Stimulated activated CD4-positive, alpha-beta T cell treated with anti-CD3 and anti-CD28 coated beads, Interleukin-1b, Interleukin-23, amount 100 ng/mL, for 4 hours (primary cell): ENCODE results near the gene CCL3.
"Not testable (repeated sequence)": the region's sequence is repeated elsewhere in the genome, so short reads cannot be mapped to it uniquely, and the experiment has no call there.

Source experiments
- DNase-seq, 2 donors: peaks; one replicate each; pipeline ENCODE4 v3.0.0-alpha.2; 2020; ENCODE audit warnings: low read depth in 2 of 2

The CCL3 gene

DNA sequence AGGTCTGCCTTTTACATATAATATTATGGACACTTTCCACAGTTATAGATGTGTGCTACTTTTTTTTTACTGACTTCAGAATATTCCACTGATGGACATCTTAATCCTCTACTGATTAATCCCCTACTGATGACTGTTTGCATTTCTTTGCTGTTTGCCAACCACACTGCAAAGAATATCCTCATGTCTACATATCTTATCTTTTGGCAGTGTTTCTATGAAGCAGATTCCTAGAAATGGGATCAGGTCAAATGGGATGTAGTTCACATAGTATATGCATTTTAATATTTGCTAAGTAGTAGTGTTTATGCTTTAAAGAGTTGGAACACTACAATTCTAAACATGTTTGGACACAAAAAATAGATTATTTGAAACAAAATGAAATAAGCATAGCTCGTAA, 3.2 kb downstream of the CCL3 start:
- DNase-seq: no peak

DNA sequence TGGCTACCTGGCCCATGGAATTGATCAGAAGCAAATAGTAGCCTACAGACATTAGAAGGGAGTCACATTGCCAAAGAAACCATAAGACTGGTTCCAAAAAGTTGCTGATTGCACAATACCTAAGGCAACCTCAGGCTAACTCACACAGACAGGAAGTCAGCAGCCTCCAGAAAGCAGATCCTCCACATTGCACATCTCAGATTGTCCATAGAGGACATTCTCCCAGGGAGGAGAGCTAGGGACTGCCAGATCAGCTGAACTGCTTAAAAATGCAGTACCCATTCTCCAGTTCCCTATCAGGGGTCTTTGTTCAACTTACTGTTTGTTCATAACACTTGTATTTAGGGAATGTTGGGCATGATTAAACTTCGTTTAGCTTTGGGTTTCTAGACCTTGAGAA, 4.2 kb downstream of the CCL3 start:
- DNase-seq: no peak

GRCh38 chr17:36083691-36084090, 6.3 kb downstream of the CCL3 start:
- not testable (repeated sequence) for DNase-seq

GRCh38 chr17:36082482-36083120, 7.3 kb downstream of the CCL3 start:
- not testable (repeated sequence) for DNase-seq

DNA sequence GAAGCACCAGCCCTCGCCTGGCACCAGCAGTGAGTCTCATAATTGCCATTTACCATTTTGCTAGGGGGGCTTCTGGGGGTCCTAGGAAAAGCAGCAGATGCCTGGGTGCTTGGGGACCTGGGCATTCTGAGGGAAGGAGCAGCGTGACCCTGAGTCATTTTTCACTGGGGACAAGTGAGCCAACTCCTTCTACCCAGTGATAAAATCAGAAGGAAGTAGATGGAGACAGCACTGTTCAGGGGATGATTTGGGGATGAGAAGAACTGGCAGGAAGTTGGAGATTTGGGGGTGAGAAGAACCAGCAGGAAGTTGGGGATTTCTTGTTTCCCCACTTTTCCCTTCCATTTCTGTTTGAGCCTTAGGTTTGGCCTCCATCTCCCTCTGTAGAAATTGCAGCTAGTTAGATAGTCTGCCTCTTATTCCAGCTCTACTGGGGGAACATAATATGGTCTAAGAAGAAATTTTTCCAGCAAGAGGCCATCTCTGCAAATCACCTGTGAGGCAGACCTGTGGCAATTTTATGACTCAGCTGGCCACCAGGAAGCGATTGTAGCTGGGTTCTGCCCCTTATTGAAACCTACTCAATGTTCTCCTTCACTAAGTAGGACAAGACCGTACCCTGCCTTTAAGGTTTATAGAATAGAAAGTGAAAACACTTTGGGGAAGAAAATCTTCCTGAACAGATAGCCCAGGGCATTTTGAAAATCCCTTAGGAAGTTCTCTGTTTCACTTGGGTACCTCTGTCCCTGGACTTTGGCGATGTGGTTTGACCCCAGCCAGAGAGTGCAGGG, 8.1 kb downstream of the CCL3 start:
- not testable (repeated sequence) for DNase-seq

DNA sequence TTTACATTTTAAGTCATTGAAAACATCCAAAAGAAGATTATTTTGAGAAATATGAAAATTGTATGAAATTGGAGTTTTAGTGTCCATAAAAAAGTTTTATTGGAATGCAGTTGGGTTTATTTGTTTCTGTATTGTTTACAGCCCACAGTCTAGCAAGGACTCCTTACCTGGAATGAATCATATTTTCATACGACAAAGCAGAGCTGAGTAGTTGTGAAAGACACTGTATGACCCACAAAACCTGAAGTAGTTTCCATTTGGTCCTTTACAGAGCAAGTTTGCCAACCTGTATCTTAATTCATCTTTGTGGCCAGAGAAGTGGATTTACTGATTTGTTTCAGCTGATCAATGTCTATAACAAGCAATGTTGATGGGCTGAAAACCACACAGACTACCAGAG, 15.6 kb downstream of the CCL3 start:
- DNase-seq: no peak

DNA sequence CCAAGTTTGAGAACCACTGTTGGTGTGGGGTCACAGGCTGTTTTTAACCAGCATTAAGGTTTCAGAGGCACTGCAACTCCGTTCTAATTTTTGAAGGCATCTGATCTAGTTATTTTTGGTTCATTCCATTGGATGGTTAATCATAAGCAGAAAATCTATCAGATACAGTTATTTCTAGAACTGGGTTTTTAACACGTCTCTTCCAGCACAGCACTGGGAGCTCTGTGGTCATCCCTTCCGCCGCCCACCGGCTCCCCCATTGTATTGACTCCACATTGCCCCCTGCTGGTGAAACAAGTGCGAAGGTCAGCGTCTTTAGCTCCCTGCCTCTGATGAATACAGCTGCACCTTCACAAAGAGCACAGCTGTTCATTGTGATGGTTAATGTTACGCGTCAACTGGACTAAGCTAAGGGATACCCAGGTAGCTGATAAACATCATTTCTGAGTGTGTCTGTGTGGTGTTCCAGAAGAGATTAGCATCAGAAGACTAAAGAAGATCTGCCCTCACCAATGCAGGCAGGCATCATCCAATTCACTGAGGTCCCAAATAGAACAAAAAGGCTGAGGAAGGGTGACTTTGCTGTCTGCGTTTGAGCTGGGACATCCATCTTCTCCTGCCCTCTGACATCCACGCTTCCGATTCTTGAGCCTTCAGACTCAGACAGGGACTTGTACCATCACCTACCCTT, 17.4 kb downstream of the CCL3 start:
- DNase-seq: peak; percentile 38 to 52

DNA sequence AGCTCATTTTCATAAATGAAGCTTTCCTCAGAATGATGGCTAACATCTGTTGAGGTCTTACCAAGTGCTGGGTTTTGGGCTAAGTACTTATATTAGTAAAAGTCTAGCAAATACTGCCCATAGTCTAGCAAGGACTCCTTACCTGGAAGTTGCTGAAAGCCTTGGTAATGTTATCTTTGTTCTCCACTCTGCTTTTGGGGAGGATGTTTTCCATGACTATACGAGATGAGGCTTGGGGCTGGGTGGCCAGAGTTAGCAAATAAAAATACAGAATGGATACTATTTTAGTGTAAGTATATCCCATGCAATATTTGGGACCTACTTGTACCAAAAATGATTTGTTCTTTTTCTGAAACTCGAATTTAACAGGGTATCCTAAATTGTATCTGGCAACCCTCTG, 18.2 kb downstream of the CCL3 start:
- DNase-seq: no peak

DNA sequence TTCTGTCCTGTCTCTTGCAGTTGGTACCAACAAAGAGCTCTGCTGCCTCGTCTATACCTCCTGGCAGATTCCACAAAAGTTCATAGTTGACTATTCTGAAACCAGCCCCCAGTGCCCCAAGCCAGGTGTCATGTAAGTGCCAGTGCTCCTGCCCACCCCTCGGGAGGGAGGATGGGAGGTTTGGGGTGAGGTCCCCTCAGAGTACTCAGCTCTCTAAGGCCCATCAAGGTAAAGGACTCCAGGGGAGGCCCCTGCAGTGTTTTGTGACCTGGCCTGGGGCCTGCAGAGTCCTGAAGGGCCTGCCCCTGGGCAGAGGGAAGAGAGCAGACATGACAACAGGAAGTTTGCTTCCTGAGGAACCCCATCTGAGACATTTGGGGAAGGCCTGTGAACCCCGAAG, 19.5 kb downstream of the CCL3 start:
- DNase-seq: no peak

GRCh38 chr17:36069136-36069535, 20.8 kb downstream of the CCL3 start:
- no peak for DNase-seq

- DNase-seq: no peak
These were observed 21.4 kb downstream of the CCL3 start for GRCh38 chr17:36068524-36068923.

DNA sequence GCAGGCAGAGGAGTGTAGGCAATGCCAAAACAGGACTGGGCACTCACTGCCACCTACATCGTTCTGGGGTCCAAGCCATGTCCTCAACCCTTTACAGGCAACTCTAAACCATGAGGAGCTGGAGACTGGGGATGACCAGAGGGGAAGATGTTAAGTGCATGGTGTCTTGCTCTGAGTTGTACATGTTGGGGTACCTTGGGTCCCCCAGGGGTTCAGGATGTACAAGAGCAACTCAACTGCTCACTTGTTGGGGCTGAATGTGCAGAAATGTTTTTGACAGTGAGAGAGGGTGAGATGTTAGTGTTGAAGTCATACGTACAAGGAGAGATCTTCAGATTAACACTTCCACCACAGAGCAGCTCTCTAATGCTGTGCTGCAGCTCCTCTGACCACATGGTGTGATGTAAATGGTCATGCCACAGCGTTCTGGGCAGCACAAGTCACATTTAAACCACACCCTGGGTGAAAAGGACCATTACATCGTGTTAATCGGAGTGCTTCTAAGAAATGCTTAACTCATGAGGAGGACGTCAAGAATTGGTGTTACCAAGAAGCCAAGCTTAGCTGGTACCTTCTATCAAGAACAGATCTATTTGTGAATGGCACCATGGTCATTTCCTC, 23.5 kb downstream of the CCL3 start:
- DNase-seq: no peak

DNA sequence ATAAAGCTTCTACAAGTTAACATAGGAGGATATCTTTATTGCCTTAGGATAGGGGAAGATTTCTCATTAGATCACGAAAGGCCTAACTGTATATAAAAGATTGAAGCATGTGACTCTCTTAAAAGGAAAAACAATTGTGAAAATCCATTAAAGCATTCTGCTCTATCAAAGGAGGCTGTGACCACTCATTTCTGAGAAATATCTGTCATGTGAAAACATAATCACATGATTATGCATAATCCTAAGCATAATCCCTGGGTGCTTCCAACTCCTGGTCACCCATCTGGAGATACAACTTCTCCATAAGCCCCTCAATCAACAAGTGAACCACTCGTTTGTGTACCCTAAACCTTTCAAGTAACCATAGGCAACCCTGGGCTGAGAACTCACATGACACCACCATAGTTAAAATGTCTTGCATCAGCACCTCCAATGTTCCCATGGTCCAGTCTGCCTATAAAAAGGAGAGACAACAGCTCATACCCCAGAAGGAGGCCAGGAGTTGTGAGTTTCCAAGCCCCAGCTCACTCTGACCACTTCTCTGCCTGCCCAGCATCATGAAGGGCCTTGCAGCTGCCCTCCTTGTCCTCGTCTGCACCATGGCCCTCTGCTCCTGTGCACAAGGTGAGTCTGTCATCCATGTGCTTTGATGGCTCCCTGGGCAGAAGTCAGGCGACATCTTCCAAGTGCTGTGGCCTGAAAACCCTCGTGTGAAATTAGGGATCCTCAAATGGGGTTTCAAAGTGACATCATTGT, 26.0 kb downstream of the CCL3 start, which contains the start of gene CCL18:
Gene CCL18, plus strand, starts transcription at position 487 of the 756 bp plus-strand sequence. Its CDS starts 71 bp downstream, at position 558.
- no peak for DNase-seq

DNA sequence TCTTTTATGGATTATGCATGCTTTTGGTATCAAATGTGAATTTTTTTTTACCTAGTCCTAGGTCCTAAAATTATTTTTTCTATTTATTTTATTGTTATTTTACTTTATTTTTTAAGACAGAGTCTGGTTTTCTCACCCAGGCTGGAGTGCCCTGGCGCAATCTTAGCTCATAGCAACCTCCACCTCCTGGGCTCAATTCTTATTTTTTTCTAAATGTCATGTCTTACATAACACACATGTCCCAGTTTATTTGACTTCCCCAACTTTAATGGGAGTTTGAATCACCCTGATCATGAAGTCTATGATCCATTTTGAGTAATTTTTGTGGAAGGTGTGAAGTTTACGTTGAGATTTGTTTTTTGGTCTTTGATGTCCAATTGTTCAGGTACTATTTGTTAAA, 29.1 kb downstream of the CCL3 start:
- no peak for DNase-seq

GRCh38 chr17:36059406-36059805, 30.5 kb downstream of the CCL3 start:
- no peak for DNase-seq

- no peak for DNase-seq
These were observed 32.0 kb downstream of the CCL3 start for GRCh38 chr17:36057911-36058310.

DNA sequence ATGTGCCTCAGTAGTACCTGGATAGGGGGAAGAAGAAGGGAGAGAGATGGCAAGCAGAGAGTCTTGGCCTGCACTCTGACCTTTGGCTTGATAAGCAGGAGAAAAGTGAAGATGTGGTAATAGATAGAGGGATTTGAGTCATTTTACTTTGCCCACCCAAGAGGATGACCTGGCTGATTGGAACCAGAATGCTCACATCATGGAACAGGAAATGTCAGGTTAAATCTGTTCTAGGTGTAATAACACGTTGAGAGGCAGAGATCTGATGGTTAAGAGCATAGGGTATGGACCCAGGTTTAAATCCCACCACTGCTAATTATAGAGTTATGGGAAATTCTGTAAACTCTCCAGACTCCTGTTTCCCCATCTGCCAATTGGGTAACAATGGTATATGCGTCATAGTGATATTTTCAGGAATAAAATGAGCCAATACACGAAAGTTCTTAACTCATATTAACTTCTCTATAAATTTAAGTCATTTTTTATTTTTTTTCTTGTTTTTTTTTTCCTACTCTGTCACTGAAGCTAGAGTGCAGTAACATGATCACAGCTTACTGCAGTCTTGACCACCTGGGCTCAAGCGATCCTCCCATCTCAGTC, 33.9 kb downstream of the CCL3 start:
- DNase-seq: no peak

GRCh38 chr17:36055171-36055570, 34.8 kb downstream of the CCL3 start:
- no peak for DNase-seq

DNA sequence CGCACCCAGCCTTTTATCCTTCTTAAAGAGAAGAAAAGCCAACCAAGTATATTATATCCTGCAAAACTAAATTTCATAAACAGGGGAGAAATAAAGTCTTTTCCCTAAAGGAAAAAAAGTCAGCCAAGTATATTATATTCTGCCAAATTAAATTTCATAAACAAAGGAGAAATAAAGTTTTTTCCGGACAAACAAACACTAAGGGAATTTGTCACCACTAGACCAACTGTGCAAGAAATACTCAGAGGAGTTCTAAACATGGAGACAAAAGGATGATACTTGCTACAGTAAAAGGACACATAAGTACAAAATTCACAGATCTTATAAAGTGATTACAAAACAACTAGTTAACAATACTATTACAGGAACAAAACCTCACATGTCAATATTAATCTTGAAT, 40.3 kb downstream of the CCL3 start:
- DNase-seq: no peak

- no peak for DNase-seq
These were observed 41.9 kb downstream of the CCL3 start for GRCh38 chr17:36048066-36048465.
